Colonic mucosa (tissue), 4 donors: Measurements from ENCODE around the gene GMDS. TPM values are rescaled to one million over a fixed set of nuclear protein-coding genes. Genes with fewer than 3 reads are reported as not detected.

Experiments used
- DNase-seq: peaks from one replicate; pipeline ENCODE4 v3.0.0-alpha.2; 2020
- H3K27ac ChIP-seq: fragments of 200-600 bp; one replicate; pipeline ENCODE4 v1.8.0; 2021
- H3K27me3 ChIP-seq: fragments of 200-600 bp; one replicate; pipeline ENCODE4 v1.8.0; 2021
- H3K36me3 ChIP-seq: fragments of 200-600 bp; one replicate; pipeline ENCODE4 v1.8.0; 2021
- H3K4me1 ChIP-seq: fragments of 200-600 bp; one replicate; pipeline ENCODE4 v1.8.0; 2021; ENCODE audit warnings: mild to moderate bottlenecking
- H3K4me3 ChIP-seq: fragments of 200-600 bp; one replicate; pipeline ENCODE4 v1.8.0; 2021
- H3K9ac ChIP-seq, 2 donors: one replicate each; pipeline ENCODE4 v1.7.0; 2013; ENCODE audit warnings: control low read depth in 2 of 2, low read depth in 2 of 2, low read length in 2 of 2
- H3K9me3 ChIP-seq: fragments of 200-600 bp; one replicate; pipeline ENCODE4 v1.8.0; 2021
- CTCF ChIP-seq: fragments of 200-600 bp; IDR thresholded peaks from one replicate; pipeline ENCODE4 v1.8.0; 2022; ENCODE audit warnings: antibody characterized with exemption, mild to moderate bottlenecking
- intact Hi-C: fragments of 100-400 bp; cut with DNase I; formaldehyde crosslinking; loops from one replicate; pipeline ENCODE4 v1.14.1; 2022
- total RNA-seq, 2 donors: library from RNA; stranded (reverse); fragmentation: NEBNext Ultra II Directional in 1 of 2; extraction: Animal tissue kit (Norgen Biotek cat#: 25700) in 1 of 2; gene quantifications; one replicate each; pipeline ENCODE4 v1.2.1, GENCODE V29; 2021
- donor health status: healthy.
- donor health status: DM: no; HTN: no; CAD: no.
- donor health status: DM: no; HTN: no; CAD: no.

Gene GMDS
- total RNA-seq, 2 donors from 2014 or later: 247 to 272 TPM

DNA sequence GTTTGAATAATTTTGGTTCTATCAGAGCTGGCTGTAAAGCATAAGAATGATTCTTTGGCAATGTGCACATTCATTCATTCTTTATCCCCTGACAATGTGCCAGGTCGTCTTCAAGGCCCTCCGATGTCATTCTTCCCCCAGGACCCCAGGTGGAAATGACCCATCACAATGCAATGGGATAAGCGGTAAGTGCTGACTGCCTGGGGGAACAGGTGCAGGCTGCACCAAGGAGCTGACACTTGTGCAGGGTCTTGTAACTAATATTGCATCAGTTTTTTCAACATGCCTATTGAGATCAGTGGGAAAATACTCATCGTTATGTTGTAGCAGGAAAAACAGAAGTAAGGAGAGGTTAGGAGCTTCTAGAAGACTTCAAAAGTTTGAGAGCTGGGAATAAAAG lies 530.1 kb downstream of the GMDS start:
- Histone ChIP-seq H3K27me3 (no peaks in the 10 kb centered on the region), H3K4me1 (no peaks in the 10 kb centered on the region), H3K27ac (no peak overlapping the region), H3K4me3 (no peak overlapping the region), H3K9me3 (no peaks in the 10 kb centered on the region), H3K9ac (no peak overlapping the region), H3K36me3 (no peaks in the 10 kb centered on the region)
- DNase-seq: no peak
- intact Hi-C loops: no loop called here
- no peak for TF ChIP-seq CTCF

GRCh38 chr6:1714654-1715053 lies 530.8 kb downstream of the GMDS start:
- no peak overlapping the region for H3K27ac ChIP-seq
- H3K9ac ChIP-seq: no peak overlapping the region
- H3K4me3 ChIP-seq: no peak overlapping the region
- H3K27me3 ChIP-seq: no peaks in the 10 kb centered on the region
- H3K9me3 ChIP-seq: no peaks in the 10 kb centered on the region
- H3K36me3 ChIP-seq: no peaks in the 10 kb centered on the region
- no peak for TF ChIP-seq CTCF
- H3K4me1 ChIP-seq: no peaks in the 10 kb centered on the region
- intact Hi-C loops: no loop called here
- DNase-seq: no peak

- intact Hi-C loops: no loop called here
- TF ChIP-seq CTCF: no peak
Measured at GRCh38 chr6:1713016-1713600, 532.3 kb downstream of the GMDS start.

DNA sequence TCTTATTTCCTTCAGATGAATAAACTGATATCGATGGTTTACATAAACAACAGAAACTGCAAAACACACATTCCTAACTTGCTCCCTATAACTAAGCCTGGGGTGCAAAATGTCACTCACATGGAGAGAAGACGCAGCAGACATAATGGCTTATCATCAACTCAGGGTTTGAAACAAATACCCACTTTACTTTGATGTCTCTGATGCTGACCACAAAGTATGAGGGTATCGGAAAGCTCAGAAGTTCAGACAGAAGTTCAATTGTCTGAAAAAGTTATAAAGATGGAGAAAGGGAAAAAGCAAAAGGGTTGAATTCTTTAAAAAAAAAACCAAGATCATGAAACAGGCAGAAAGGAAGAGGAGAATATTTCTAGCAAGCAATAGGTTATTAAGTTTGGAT lies 533.0 kb downstream of the GMDS start:
- Histone ChIP-seq H3K36me3 (no peaks in the 10 kb centered on the region), H3K9ac (no peak overlapping the region), H3K9me3 (no peaks in the 10 kb centered on the region), H3K27me3 (no peaks in the 10 kb centered on the region), H3K4me3 (no peak overlapping the region), H3K4me1 (no peaks in the 10 kb centered on the region), H3K27ac (no peak overlapping the region)
- intact Hi-C loops: no loop called here
- no peak for DNase-seq
- no peak for TF ChIP-seq CTCF

More at GRCh38 chr6:1713016-1713600, 532.3 kb downstream of the GMDS start:
- H3K4me1 ChIP-seq: no peaks in the 10 kb centered on the region
- H3K27me3 ChIP-seq: no peaks in the 10 kb centered on the region
- no peak overlapping the region for H3K9ac ChIP-seq
- no peaks in the 10 kb centered on the region for H3K36me3 ChIP-seq
- no peak for DNase-seq
- H3K9me3 ChIP-seq: no peaks in the 10 kb centered on the region
- no peak overlapping the region for H3K27ac ChIP-seq
- no peak overlapping the region for H3K4me3 ChIP-seq

- no peak overlapping the region for H3K9ac ChIP-seq
- H3K27me3 ChIP-seq: no peaks in the 10 kb centered on the region
- no peak overlapping the region for H3K4me3 ChIP-seq
- H3K4me1 ChIP-seq: no peaks in the 10 kb centered on the region
- DNase-seq: no peak
- H3K9me3 ChIP-seq: no peaks in the 10 kb centered on the region
- no peak for TF ChIP-seq CTCF
- intact Hi-C loops: no loop called here
- H3K36me3 ChIP-seq: no peaks in the 10 kb centered on the region
- no peak overlapping the region for H3K27ac ChIP-seq
Measured at GRCh38 chr6:1711136-1711535, 534.3 kb downstream of the GMDS start.
